WERI-Rb-1 (cell line): ENCODE data around the gene ECHS1.

Experiments used
- DNase-seq: peaks from one replicate; pipeline ENCODE4 v3.0.0-alpha.2; 2020
- H3K27ac ChIP-seq: fragments of 250-450 bp; sonication (Bioruptor Pico); 2 replicates; pipeline ENCODE4 v1.5.1; 2020; ENCODE audit warnings: mild to moderate bottlenecking, moderate library complexity
- H3K27me3 ChIP-seq: fragments of 250-450 bp; sonication (Bioruptor Pico); 2 replicates; pipeline ENCODE4 v1.5.1; 2021; ENCODE audit warnings: mild to moderate bottlenecking, low read depth, moderate library complexity; ENCODE audit not compliant: insufficient read depth, severe bottlenecking
- H3K36me3 ChIP-seq: fragments of 250-450 bp; sonication (Bioruptor Pico); 2 replicates; pipeline ENCODE4 v1.5.1; 2020; ENCODE audit warnings: mild to moderate bottlenecking, moderate library complexity
- H3K4me3 ChIP-seq: 2 replicates; pipeline ENCODE4 v1.5.1; 2011; ENCODE audit warnings: low read depth, mild to moderate bottlenecking, control low read depth, low read length
- H3K9me3 ChIP-seq: fragments of 250-450 bp; sonication (Bioruptor Pico); 2 replicates; pipeline ENCODE4 v1.5.1; 2021; ENCODE audit warnings: mild to moderate bottlenecking, moderate library complexity; ENCODE audit not compliant: severe bottlenecking
- CTCF ChIP-seq: IDR thresholded peaks from 2 replicates; pipeline ENCODE4 v1.5.1; 2011; ENCODE audit warnings: low read depth, mild to moderate bottlenecking, control low read depth, inconsistent platforms, low read length

ECHS1 gene

GRCh38 chr10:133394801-133395221, 21.7 kb upstream of the ECHS1 start:
- H3K27ac ChIP-seq, result peak overlapping the region; percentile 93
- H3K9me3 ChIP-seq, result no peaks in the 10 kb centered on the region
- peak; percentile 50 for DNase-seq
- TF ChIP-seq CTCF, result no peak
- peaks cover 39% of the 10 kb centered on the region for H3K36me3 ChIP-seq
- peak overlapping the region; percentile 61 for H3K4me3 ChIP-seq
- no peaks in the 10 kb centered on the region for H3K27me3 ChIP-seq

GRCh38 chr10:133394064-133394663, 21.0 kb upstream of the ECHS1 start, which contains the start of gene MTG1:
TSS of gene MTG1 (plus strand) at chr10:133394157. CDS start at chr10:133394221, 64 bp downstream.
- peak; percentile 95 for DNase-seq
- TF ChIP-seq CTCF, result peak; percentile 15; the same call in 1 of the 2 replicates
- Histone ChIP-seq H3K27me3 (no peaks in the 10 kb centered on the region), H3K4me3 (peak within 1 kb of the TSS; percentile 61), H3K27ac (peak within 1 kb of the TSS; percentile 93), H3K9me3 (no peaks in the 10 kb centered on the region), H3K36me3 (peaks cover 34% of the 10 kb centered on the region)

GRCh38 chr10:133393401-133394063, 20.4 kb upstream of the ECHS1 start:
- no peak for TF ChIP-seq CTCF
- peaks cover 28% of the 10 kb centered on the region for H3K36me3 ChIP-seq
- H3K9me3 ChIP-seq, result no peaks in the 10 kb centered on the region
- H3K27ac ChIP-seq, result peak overlapping the region; percentile 93
- H3K4me3 ChIP-seq, result peak overlapping the region; percentile 38
- no peak for DNase-seq
- no peaks in the 10 kb centered on the region for H3K27me3 ChIP-seq

GRCh38 chr10:133391761-133392518, 18.8 kb upstream of the ECHS1 start:
- no peak overlapping the region for H3K27ac ChIP-seq
- peaks cover 18% of the 10 kb centered on the region for H3K36me3 ChIP-seq
- H3K9me3 ChIP-seq, result no peaks in the 10 kb centered on the region
- H3K4me3 ChIP-seq, result no peak overlapping the region
- DNase-seq, result no peak
- no peaks in the 10 kb centered on the region for H3K27me3 ChIP-seq
- TF ChIP-seq CTCF, result no peak

GRCh38 chr10:133391249-133391635, 18.1 kb upstream of the ECHS1 start:
- peaks cover 13% of the 10 kb centered on the region for H3K36me3 ChIP-seq
- H3K4me3 ChIP-seq, result no peak overlapping the region
- no peaks in the 10 kb centered on the region for H3K27me3 ChIP-seq
- DNase-seq, result no peak
- no peak for TF ChIP-seq CTCF
- no peaks in the 10 kb centered on the region for H3K9me3 ChIP-seq
- no peak overlapping the region for H3K27ac ChIP-seq
